HG03064 (cell line): Measurements from ENCODE around the gene PRM2.

Experiments used
- ATAC-seq: cut with Tn5 transposase; IDR thresholded peaks from one replicate; pipeline ENCODE4 v1.9.1; 2021; ENCODE audit warnings: low read depth; ENCODE audit not compliant: unreplicated experiment

PRM2 gene

DNA sequence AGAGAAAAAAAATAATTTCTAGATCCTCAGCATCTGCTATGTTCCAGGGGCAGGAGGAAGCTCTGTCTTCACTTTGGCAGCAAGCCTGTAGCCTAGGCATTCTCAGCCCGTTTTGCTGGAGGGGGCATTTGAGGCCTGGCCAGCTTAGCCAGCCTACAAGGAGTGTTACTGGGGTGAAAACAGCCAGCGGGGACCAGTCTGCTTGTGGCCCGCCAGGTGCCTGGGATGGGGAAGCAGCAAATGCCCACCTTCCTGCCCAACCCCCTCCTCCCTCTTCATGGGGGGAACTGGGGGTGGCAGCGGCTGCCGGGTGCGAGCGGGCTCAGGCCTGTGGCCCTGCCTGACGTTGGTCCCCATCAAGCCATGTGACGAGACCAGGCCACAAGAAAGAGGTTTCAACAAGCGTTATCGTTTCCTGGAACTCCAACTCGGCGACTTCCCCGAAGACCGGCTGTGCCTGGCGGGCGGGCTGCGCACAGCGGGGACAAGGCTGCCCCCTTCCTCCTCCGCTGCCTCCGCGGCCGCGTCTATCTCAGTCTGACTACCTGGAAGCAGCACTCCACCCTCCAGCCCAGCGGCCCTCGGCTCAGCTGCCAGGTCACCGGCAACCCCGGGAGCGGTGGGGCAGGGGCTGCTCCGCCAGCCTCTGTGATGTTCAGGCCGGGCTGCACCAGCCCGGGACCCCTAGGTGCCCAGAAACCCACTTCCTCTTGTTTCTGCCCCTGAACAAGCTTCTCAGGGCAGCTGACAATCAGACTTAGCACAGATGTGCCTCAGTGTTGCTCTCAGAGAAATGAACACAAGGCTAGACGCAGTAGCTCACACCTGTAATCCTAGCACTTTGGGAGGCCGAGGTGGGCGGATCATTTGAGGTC is 43.2 kb downstream of the PRM2 start:
- no peak for ATAC-seq

DNA sequence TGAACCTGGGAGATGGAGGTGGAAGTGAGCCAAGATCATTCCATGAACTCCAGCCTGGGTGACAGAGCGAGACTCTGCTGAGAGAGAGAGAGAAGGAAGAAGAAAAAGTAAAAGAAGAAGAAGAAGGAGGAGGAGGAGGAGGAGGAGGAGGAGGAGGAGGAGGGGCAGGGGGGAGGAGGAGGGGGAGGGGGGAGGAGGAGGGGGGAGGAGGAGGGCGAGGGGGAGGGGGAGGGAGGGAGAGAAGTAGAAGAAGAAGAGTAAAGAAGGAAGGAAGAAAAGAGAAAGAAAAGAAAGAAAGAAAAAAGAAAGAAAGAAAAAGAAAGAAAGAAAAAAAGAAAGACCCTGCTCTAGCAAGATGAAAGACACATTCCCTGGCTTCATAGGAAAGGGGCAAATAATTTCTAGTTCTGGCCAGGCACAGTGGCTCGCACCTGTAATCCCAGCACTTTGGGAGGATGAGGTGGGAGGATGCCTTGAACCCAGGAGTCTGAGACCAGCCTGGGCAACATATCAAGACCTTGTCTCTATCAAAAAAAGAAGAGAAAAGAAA is 43.9 kb downstream of the PRM2 start:
- ATAC-seq: no peak

DNA sequence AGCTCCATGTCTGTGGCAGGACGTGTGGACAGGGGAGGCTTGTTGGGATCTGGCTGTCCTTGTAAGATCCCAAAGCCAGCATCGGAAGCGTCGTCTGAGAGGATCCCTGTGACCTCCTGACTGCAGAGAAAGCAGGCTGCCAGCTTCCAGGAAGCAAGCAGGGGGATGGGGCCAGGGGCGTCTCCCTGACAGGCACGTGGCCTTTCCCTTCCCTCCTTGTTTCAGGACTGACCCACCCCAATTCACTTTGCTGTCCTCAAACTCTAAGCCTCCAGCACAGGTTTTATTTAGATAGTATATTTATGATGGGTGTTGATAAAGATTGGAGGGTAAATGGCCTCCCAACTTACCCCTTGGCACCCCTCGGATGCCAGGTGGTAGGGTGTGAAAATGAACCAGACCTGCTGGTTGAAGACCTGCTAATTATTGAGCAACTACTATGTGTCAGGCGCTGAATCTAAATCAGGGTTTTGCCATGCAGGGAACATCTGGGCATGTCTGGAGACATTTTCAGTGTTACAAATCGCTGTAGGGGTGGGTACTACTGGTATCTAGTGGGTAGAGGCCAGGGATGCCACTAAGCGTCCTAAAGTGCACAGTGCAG is 44.8 kb downstream of the PRM2 start:
- ATAC-seq: no peak

DNA sequence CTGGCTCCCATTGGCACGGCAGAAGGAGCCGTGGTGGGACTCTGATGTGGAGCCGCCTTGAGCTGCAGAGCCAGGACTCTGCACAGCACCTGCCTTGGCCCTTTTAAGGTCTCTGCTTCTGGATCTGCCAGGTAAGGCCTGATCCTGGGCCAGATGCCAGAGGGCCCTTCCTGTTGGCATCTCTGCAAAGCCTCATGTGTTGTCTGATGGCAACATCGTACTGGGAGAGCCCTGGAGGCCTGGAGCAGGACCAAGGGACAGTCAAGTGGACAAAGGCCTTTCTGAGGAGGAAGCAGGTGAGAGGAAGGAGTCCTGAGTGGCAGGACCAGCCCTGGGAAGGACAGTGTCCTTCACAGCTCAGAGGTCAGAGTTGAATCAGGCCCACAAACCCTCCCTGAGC is 46.4 kb downstream of the PRM2 start:
- no peak for ATAC-seq

DNA sequence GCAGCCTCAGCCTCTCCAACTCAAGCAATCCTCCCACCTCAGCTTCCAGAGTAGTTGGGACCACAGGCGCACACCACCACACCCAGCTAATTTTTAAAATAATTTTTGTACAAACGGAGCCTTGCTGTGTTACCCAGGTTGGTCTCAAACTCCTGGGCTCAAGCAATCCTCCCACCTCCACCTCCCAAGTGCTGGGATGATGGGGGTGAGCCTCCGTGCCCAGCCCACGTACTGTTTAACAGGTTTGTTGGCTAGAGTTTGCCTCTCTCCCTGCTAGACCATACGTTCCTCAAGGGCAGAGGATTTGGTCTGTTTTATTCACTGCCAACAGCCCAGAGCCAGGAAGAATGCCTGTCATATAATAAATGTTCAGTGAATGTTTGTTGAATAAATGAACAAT is 46.8 kb downstream of the PRM2 start:
- no peak for ATAC-seq

DNA sequence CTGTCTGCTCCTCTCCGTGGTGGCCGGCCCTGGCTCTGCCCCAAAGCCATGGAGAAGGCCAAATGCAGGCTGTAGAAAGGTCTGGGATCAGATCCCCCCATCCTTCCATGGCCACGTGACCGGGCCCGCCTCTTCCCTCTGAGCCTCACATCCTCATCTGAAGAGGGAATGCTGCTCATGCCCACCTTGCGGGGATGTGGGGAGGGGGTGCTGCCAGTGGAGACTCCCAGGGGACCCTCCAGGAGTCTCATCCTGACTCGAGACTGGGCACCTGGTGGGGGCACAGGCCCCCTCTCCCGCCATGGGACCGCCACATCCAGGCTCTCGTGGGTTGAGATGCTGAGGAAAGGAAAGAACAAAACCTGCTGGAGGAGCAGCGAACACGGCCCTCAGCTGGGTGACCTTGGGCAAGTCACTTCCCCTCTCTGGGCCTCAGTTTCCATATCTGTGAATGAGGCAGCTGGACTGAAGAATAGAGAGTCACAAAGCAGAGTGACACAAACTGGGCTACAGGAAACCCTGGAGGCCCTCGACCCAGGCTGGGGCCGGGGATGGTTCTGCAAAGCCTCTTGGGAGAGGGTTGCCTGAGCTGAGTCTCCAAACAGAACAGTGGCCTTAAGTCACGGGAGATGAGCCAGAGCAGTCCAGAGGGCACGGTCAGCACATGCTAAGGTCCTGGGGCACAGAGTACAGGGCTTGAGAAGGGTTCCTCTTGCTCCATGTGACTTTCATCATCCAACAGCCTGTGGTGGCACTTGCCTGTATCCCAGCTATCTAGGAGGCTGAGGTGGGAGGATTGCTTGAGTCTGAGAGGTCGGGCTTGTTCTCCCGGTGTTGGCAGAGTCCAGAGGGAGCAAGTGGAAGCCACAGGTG is 50.4 kb downstream of the PRM2 start:
- ATAC-seq: no peak
